HG03520 (cell line): Measurements from ENCODE around the gene NRP1.
"Not testable (repeated sequence)": the region's sequence is repeated elsewhere in the genome, so short reads cannot be mapped to it uniquely, and the experiment has no call there.

ENCODE experiments used
- ATAC-seq: cut with Tn5 transposase; IDR thresholded peaks from one replicate; pipeline ENCODE4 v1.9.1; 2021; ENCODE audit warnings: mild to moderate bottlenecking, moderate library complexity; ENCODE audit not compliant: unreplicated experiment

The NRP1 gene

GRCh38 chr10:33240931-33241330, 93.5 kb downstream of the NRP1 start:
- no peak for ATAC-seq

GRCh38 chr10:33240258-33240657, 94.2 kb downstream of the NRP1 start:
- no peak for ATAC-seq

GRCh38 chr10:33239257-33239656, 95.2 kb downstream of the NRP1 start:
- no peak for ATAC-seq

- ATAC-seq, result no peak
Measured at GRCh38 chr10:33238643-33239042, 95.8 kb downstream of the NRP1 start.

GRCh38 chr10:33237736-33238624, 96.5 kb downstream of the NRP1 start:
- no peak for ATAC-seq

GRCh38 chr10:33236916-33237315, 97.6 kb downstream of the NRP1 start:
- ATAC-seq, result no peak

- no peak for ATAC-seq
Measured at GRCh38 chr10:33235951-33236350, 98.5 kb downstream of the NRP1 start.

- no peak for ATAC-seq
Measured at GRCh38 chr10:33235251-33235884, 99.1 kb downstream of the NRP1 start.

GRCh38 chr10:33234831-33235237, 99.6 kb downstream of the NRP1 start:
- no peak for ATAC-seq

GRCh38 chr10:33233635-33234034, 100.8 kb downstream of the NRP1 start:
- ATAC-seq, result no peak

GRCh38 chr10:33233221-33233620, 101.2 kb downstream of the NRP1 start:
- no peak for ATAC-seq

- ATAC-seq, result no peak
Measured at GRCh38 chr10:33231621-33232350, 102.7 kb downstream of the NRP1 start.

- no peak for ATAC-seq
Measured at GRCh38 chr10:33229949-33230267, 104.6 kb downstream of the NRP1 start.

GRCh38 chr10:33229252-33229948, 105.1 kb downstream of the NRP1 start:
- ATAC-seq, result no peak

GRCh38 chr10:33228426-33228825, 106.0 kb downstream of the NRP1 start:
- ATAC-seq, result no peak

GRCh38 chr10:33227489-33227888, 107.0 kb downstream of the NRP1 start:
- ATAC-seq, result no peak

GRCh38 chr10:33224251-33224965, 110.1 kb downstream of the NRP1 start:
- ATAC-seq, result no peak

- ATAC-seq, result no peak
Measured at GRCh38 chr10:33223326-33224000, 111.0 kb downstream of the NRP1 start.

GRCh38 chr10:33222304-33222703, 112.2 kb downstream of the NRP1 start:
- ATAC-seq, result not testable (repeated sequence)

- ATAC-seq, result no peak
Measured at GRCh38 chr10:33217854-33218253, 116.6 kb downstream of the NRP1 start.
